ENCODE data around the gene FRMD1.

FRMD1 gene

GRCh38 chr6:168062346-168063289 is 16.4 kb downstream of the FRMD1 start:
- no peak for TF ChIP-seq CEBPB (IDR thresholded peaks at IDR 0.05)
- TF ChIP-seq CREB1 (IDR thresholded peaks at IDR 0.05; ENCODE audit: low read depth) = no peak
- TF ChIP-seq RAD21 (IDR thresholded peaks at IDR 0.05; ENCODE audit: low read depth) = no peak
- no peak for TF ChIP-seq EGR1 (IDR thresholded peaks at IDR 0.05)
- no peak for TF ChIP-seq REST (IDR thresholded peaks at IDR 0.05; ENCODE audit: low read depth)
- TF ChIP-seq TAF1 (IDR thresholded peaks at IDR 0.05; ENCODE audit: low read depth) = no peak
- TF ChIP-seq ZBTB7A (IDR thresholded peaks at IDR 0.05; ENCODE audit: low read depth) = no peak

GRCh38 chr6:168061269-168062210 is 17.5 kb downstream of the FRMD1 start:
- no peak for TF ChIP-seq EP300 (IDR thresholded peaks at IDR 0.05; ENCODE audit: borderline replicate concordance)

DNA sequence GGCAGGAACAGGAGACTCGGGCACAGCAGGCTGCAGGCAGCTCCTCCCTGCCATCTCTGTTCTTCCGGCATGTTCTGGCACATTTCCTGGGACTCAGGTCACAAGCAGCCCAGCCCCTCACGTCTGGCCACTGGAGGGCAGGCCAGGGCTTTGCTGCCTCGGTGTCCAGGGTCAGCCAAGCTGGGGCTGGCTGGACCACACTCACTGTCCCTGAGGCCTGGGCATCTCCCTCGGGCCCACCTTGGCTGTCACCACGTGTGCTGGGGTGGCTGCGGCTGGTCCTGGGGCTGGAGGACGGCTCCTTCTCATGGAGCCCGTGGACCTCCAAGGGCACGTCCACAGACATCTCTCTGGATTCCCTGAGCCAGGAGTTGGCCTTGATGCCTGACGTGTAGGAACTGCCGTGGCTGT is 18.5 kb downstream of the FRMD1 start:
- TF ChIP-seq FOXM1 (IDR thresholded peaks at IDR 0.05; ENCODE audit: borderline replicate concordance, low read depth) (no peak), REST (IDR thresholded peaks at IDR 0.05; ENCODE audit: low read depth) (no peak), TEAD4 (IDR thresholded peaks at IDR 0.05) (no peak), CREB1 (IDR thresholded peaks at IDR 0.05; ENCODE audit: low read depth) (no peak), ZBTB7A (IDR thresholded peaks at IDR 0.05; ENCODE audit: low read depth) (no peak), USF1 (IDR thresholded peaks at IDR 0.05) (peak; percentile 37; the same call in 1 of the 2 replicates), EGR1 (IDR thresholded peaks at IDR 0.05) (no peak), YY1 (IDR thresholded peaks at IDR 0.05; ENCODE audit: low read depth) (0 out of 2 replicates have a peak, but pooled peaks have one; percentile 46), EP300 (IDR thresholded peaks at IDR 0.05; ENCODE audit: borderline replicate concordance) (no peak), TCF12 (IDR thresholded peaks at IDR 0.05; ENCODE audit: low read depth) (no peak), CEBPB (IDR thresholded peaks at IDR 0.05) (no peak), NFIC (IDR thresholded peaks at IDR 0.05) (peak; percentile 63), TAF1 (IDR thresholded peaks at IDR 0.05; ENCODE audit: low read depth) (no peak), RAD21 (IDR thresholded peaks at IDR 0.05; ENCODE audit: low read depth) (peak; percentile 89)
- TF ChIP-seq, protein P1, sequence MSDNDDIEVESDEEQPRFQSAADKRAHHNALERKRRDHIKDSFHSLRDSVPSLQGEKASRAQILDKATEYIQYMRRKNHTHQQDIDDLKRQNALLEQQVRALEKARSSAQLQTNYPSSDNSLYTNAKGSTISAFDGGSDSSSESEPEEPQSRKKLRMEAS (IDR thresholded peaks at IDR 0.05) = no peak

- TF ChIP-seq TCF12 (IDR thresholded peaks at IDR 0.05; ENCODE audit: low read depth) = no peak
- TF ChIP-seq EP300 (IDR thresholded peaks at IDR 0.05; ENCODE audit: borderline replicate concordance) = no peak
- no peak for TF ChIP-seq USF1 (IDR thresholded peaks at IDR 0.05)
- no peak for TF ChIP-seq EGR1 (IDR thresholded peaks at IDR 0.05)
- TF ChIP-seq CEBPB (IDR thresholded peaks at IDR 0.05) = no peak
- TF ChIP-seq, protein P1 (IDR thresholded peaks at IDR 0.05) = no peak
- no peak for TF ChIP-seq NFIC (IDR thresholded peaks at IDR 0.05)
- no peak for TF ChIP-seq YY1 (IDR thresholded peaks at IDR 0.05; ENCODE audit: low read depth)
These were observed 20.1 kb downstream of the FRMD1 start for GRCh38 chr6:168058691-168059551.

DNA sequence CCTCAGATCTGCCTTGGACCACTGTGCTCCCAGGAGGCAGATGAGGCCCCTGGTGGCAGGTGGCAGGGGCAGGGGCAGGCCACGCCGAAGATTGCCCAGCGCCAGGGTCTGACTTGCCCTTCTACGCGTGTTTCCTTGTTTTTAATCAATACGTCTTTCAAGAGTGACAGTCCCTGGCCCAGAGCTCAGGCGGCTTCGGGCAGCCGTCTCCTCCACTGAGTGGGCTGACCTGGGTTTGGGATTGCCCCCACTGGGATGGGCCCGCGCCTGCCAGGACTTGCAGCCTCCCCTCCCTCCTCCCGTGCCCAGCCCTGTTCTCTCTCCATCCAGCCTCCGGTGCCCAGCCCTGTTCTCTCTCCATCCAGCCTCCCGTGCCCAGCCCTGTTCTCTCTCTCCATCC is 21.2 kb downstream of the FRMD1 start:
- TF ChIP-seq RAD21 (IDR thresholded peaks at IDR 0.05; ENCODE audit: low read depth) = no peak
- TF ChIP-seq REST (IDR thresholded peaks at IDR 0.05; ENCODE audit: low read depth) = no peak
- no peak for TF ChIP-seq EGR1 (IDR thresholded peaks at IDR 0.05)
- no peak for TF ChIP-seq TAF1 (IDR thresholded peaks at IDR 0.05; ENCODE audit: low read depth)
- no peak for TF ChIP-seq USF1 (IDR thresholded peaks at IDR 0.05)
- TF ChIP-seq ZBTB7A (IDR thresholded peaks at IDR 0.05; ENCODE audit: low read depth) = no peak
- no peak for TF ChIP-seq FOXM1 (IDR thresholded peaks at IDR 0.05; ENCODE audit: borderline replicate concordance, low read depth)
- no peak for TF ChIP-seq CREB1 (IDR thresholded peaks at IDR 0.05; ENCODE audit: low read depth)
- TF ChIP-seq YY1 (IDR thresholded peaks at IDR 0.05; ENCODE audit: low read depth) = no peak
- TF ChIP-seq, protein P1 (IDR thresholded peaks at IDR 0.05) = no peak
- TF ChIP-seq TCF12 (IDR thresholded peaks at IDR 0.05; ENCODE audit: low read depth) = no peak
- no peak for TF ChIP-seq TEAD4 (IDR thresholded peaks at IDR 0.05)
- no peak for TF ChIP-seq CEBPB (IDR thresholded peaks at IDR 0.05)
- no peak for TF ChIP-seq EP300 (IDR thresholded peaks at IDR 0.05; ENCODE audit: borderline replicate concordance)
- TF ChIP-seq NFIC (IDR thresholded peaks at IDR 0.05) = no peak

Measured in Ishikawa (cell line).